Epithelial cell of proximal tubule (primary cell): ENCODE measurements around the gene SPPL2A. TPM values are rescaled to one million over a fixed set of nuclear protein-coding genes. Genes with fewer than 3 reads are reported as not detected.

ENCODE experiments used
- DNase-seq: peaks from one replicate; pipeline ENCODE4 v3.0.0-alpha.2; 2011; ENCODE audit warnings: low read depth
- H3K4me3 ChIP-seq: 2 replicates; pipeline ENCODE4 v1.5.1; 2011; ENCODE audit warnings: low read depth, mild to moderate bottlenecking, low read length
- total RNA-seq: library from RNA; depleted of rRNA; stranded (reverse); fragments of >200 nt; gene quantifications from 2 replicates; pipeline ENCODE4 v1.2.3, GENCODE V29; 2015
- TF ChIP-seq, protein P1 (sequence below): conservative IDR thresholded peaks from 2 replicates; pipeline ENCODE4 v1.5.1; 2012; ENCODE audit warnings: low read depth, mild to moderate bottlenecking, low read length

Gene SPPL2A
- total RNA-seq, 1 donor from 2014 or later: 95.9 TPM

DNA sequence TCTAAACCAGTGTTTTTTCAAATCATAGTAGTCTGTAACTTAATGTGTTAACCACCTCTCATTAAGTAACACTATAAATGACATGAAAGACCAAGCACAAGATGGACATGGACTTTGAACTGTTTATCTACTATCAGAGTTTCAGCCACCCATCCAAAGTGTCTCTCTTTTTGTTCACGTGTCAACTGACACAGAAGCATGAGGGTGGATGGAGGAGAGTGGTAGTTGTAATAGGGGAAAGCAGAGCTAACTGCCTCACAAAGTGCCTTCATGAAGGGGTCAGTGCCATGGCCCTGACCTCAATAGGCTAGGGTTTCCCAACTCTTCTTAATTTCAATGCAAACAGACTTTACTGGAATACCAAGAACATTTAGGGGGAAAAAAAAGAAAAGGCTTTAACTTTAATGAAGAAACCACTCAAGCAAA, 46.8 kb downstream of the SPPL2A start:
- no peak overlapping the region for H3K4me3 ChIP-seq
- no peak for DNase-seq
- TF ChIP-seq, protein P1, sequence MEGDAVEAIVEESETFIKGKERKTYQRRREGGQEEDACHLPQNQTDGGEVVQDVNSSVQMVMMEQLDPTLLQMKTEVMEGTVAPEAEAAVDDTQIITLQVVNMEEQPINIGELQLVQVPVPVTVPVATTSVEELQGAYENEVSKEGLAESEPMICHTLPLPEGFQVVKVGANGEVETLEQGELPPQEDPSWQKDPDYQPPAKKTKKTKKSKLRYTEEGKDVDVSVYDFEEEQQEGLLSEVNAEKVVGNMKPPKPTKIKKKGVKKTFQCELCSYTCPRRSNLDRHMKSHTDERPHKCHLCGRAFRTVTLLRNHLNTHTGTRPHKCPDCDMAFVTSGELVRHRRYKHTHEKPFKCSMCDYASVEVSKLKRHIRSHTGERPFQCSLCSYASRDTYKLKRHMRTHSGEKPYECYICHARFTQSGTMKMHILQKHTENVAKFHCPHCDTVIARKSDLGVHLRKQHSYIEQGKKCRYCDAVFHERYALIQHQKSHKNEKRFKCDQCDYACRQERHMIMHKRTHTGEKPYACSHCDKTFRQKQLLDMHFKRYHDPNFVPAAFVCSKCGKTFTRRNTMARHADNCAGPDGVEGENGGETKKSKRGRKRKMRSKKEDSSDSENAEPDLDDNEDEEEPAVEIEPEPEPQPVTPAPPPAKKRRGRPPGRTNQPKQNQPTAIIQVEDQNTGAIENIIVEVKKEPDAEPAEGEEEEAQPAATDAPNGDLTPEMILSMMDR: no peak

DNA sequence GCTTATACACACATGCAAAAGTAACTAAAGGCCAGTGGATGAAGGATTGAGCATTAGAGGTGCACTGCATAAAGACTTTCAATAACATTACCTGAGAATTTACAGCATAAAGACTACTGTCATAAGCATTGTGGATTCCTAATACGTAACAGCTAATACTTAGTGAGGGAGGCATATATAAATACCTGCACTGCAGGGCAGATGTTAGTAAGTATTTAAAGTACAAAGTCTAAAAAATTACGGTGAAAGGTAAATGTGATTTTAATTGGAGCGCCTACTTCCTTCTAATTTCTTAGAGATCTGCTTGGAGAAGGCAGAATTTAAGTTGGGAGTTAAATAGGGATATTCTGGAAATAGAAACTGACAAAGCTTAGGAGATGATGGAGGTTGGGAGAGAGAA, 53.5 kb downstream of the SPPL2A start:
- TF ChIP-seq, protein P1: no peak
- no peak for DNase-seq
- no peak overlapping the region for H3K4me3 ChIP-seq

DNA sequence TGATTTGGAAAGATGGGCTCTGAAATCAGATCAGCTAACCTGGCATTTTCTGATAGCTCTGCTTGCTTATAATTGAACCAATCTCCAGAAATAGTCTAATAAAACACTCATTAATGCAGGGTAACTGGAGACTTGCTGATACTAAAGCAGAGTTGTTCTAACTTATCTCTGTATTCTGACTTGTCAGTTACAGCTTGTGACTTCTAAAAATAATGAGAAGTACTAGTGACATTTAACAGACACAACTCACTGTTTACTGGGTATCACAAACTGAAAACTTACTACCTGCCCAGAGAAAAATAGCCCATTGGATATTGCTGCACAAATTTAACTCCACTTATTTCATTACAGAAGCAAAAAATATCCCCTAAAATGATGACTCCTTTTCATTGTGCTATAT, 54.9 kb downstream of the SPPL2A start:
- DNase-seq: no peak
- TF ChIP-seq, protein P1: no peak
- H3K4me3 ChIP-seq: no peak overlapping the region

DNA sequence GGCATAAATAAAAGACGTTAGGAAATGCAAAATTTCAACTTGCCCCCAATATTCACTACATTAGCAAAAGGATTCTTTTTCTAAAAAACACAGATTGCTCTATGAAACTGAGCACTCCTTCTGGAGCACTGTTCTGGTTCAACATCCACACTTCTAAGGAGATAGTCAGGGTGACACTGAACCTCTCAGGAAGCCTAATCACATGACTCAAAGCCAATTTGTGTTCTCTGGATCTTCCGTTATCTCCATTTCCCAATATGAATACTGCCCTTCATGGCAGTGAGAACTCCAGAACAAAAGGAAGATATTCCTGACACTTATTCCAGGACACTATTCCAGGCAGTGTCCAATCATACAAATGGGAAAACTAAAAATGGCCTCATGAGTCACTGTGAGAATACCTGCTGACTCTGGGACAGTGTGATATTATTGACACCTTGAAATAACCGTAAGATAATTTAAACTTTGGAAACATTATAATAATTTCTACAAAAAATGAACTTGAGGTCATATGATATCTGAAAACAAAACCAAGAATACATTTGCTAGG, 57.6 kb downstream of the SPPL2A start:
- TF ChIP-seq, protein P1: no peak
- no peak for DNase-seq
- no peak overlapping the region for H3K4me3 ChIP-seq

DNA sequence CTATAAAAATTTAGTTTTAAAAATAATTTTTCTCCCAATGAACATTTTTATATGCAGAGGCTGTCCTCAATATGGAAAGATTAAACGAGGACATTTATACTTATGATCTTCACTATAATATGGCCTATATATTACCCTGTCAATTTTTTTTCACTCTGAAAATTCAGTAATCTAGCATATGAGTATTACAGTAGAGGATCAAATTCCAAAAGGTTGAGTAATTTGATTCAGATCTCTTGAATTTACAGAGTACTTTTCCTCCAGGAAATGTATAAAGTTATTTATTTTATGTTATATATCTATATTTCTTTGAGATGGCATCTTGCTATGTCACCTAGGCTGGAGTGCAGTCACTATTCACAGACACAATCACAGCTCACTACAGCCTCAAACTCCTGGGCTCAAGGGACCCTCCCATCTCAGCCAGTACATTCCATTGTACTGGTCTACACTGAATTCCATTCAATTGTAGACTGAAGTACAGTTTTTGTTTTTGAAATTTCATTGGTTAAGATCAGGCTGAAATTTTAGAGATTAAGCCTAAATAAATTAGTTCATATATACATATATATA, 62.7 kb downstream of the SPPL2A start:
- H3K4me3 ChIP-seq: no peak overlapping the region
- DNase-seq: no peak
- TF ChIP-seq, protein P1: no peak

DNA sequence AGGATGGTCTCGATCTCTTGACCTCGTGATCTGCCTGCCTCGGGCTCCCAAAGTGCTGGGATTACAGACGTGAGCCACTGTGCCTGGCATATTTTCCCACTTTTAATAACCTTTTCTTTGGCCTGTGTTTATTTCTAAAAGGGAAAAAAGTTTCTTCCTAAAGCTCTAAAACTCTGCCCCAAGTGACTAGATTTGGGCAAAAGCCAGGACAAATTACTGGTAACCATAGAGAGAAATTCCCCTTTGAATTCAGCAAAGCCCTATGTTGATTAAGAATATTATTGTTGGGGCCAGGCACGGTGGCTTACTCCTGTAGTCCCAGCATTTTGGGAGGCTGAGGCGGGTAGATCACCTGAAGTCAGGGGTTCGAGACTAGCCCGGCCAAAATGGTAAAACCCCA, 67.4 kb downstream of the SPPL2A start:
- TF ChIP-seq, protein P1: no peak
- DNase-seq: no peak
- no peak overlapping the region for H3K4me3 ChIP-seq
